Measurements from ENCODE around the gene INAVA.

The INAVA gene

GRCh38 chr1:200869753-200870391 lies 24.8 kb upstream of the INAVA start:
- no peak for TF ChIP-seq CTCF (IDR thresholded peaks at IDR 0.05; ENCODE audit: extremely low read depth, missing control alignments)
- peak; percentile 79 for DNase-seq (ENCODE audit: low spot score)

GRCh38 chr1:200872446-200873115 lies 22.1 kb upstream of the INAVA start, which contains the start of gene GPR25:
Gene GPR25, plus strand, starts transcription at chr1:200872981. Its CDS starts 57 bp downstream, at chr1:200873038.
- TF ChIP-seq CTCF (IDR thresholded peaks at IDR 0.05; ENCODE audit: extremely low read depth, missing control alignments), result no peak

GRCh38 chr1:200873116-200873670 lies 21.5 kb upstream of the INAVA start:
- peak; percentile 41 for DNase-seq (ENCODE audit: low spot score)
- TF ChIP-seq CTCF (IDR thresholded peaks at IDR 0.05; ENCODE audit: extremely low read depth, missing control alignments), result no peak

More at GRCh38 chr1:200872446-200873115, 22.1 kb upstream of the INAVA start, which contains the start of gene GPR25:
- no peak for DNase-seq (ENCODE audit: low spot score)

GRCh38 chr1:200873671-200874397 lies 20.9 kb upstream of the INAVA start:
- DNase-seq (ENCODE audit: low spot score), result peak; percentile 30
- TF ChIP-seq CTCF (IDR thresholded peaks at IDR 0.05; ENCODE audit: extremely low read depth, missing control alignments), result no peak

GRCh38 chr1:200874694-200875093 lies 20.0 kb upstream of the INAVA start:
- DNase-seq (ENCODE audit: low spot score), result peak; percentile 17
- no peak for TF ChIP-seq CTCF (IDR thresholded peaks at IDR 0.05; ENCODE audit: extremely low read depth, missing control alignments)

- no peak for DNase-seq (ENCODE audit: low spot score)
- TF ChIP-seq CTCF (IDR thresholded peaks at IDR 0.05; ENCODE audit: extremely low read depth, missing control alignments), result no peak
Observed at GRCh38 chr1:200875416-200875815, 19.3 kb upstream of the INAVA start.
